ENCODE measurements around the gene LILRB1. TPM values are rescaled to one million over a fixed set of nuclear protein-coding genes. Genes with fewer than 3 reads are reported as not detected.

LILRB1 gene
- total RNA-seq: not detected in 2 replicates

DNA sequence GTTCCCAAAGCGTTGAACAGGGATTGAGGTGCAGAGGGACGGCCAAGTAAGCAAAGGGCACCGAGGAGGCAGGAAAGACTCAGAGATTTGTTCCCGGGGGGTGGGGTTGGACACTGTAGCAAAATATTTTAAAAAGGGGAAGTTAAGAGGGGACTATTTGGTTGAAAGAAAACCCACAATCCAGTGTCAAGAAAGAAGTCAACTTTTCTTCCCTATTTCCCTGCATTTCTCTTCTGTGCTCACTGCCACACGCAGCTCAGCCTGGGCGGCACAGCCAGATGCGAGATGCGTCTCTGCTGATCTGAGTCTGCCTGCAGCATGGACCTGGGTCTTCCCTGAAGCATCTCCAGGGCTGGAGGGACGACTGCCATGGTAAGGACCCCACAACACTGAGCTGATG lies at the start of gene LILRB1:
Gene LILRB1, plus strand, starts transcription at position 223 of the 400 bp plus-strand sequence. CDS start 590 bp downstream, outside the sequence.

DNA sequence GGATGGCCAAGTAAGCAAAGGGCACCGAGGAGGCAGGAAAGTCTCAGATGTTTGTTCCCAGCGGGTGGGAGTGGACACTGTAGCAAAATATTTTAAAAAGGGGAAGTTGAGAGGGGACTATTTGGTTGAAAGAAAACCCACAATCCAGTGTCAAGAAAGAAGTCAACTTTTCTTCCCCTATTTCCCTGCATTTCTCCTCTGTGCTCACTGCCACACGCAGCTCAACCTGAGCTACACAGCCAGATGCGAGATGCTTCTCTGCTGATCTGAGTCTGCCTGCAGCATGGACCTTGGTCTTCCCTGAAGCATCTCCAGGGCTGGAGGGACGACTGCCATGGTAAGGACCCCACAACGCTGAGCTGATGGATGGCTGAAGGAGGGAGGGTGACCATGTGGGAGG lies 36.8 kb upstream of the LILRB1 start, which contains the start of gene LILRA1:
Gene LILRA1, plus strand, starts transcription at position 188 of the 400 bp plus-strand sequence. CDS start 613 bp downstream, outside the sequence.

DNA sequence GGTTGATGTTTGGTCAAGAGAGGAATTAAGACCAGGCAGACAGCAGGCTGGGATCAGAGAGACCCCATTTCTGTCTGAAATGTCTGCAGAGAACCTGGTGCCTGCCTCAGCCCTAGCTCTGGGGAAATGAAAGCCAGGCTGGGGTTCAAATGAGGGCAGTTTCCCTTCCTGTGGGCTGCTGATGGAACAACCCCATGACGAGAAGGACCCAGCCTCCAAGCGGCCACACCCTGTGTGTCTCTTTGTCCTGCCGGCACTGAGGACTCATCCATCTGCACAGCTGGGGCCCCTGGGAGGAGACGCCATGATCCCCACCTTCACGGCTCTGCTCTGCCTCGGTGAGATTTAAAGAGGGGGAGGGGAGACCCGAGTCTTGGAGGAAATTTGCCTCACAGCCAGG lies 32.4 kb downstream of the LILRB1 start, which contains the start of gene LILRB4:
Gene LILRB4, plus strand, starts transcription at position 256 of the 400 bp plus-strand sequence. Its CDS starts 49 bp downstream, at position 305.

Other genes starting within 250 kb of the LILRB1 start
- gene TTYH1, start 215.0 kb upstream of the LILRB1 start, total RNA-seq: not detected in 2 replicates
- 30.4 and 42.3 TPM in 2 replicates for gene LENG8, start 181.3 kb upstream of the LILRB1 start, total RNA-seq
- gene LENG9, start 166.7 kb upstream of the LILRB1 start, total RNA-seq: 7.3 and 10.2 TPM in 2 replicates
- gene CDC42EP5, start 157.2 kb upstream of the LILRB1 start, total RNA-seq: 12.4 and 16.1 TPM in 2 replicates
- not detected in 2 replicates for gene LAIR2, start 127.7 kb upstream of the LILRB1 start, total RNA-seq
- not detected in 2 replicates for gene LILRA2, start 56.7 kb upstream of the LILRB1 start, total RNA-seq
- not detected in 2 replicates for gene LILRA1, start 36.9 kb upstream of the LILRB1 start, total RNA-seq
- not detected in 2 replicates for gene LILRB4, start 32.5 kb downstream of the LILRB1 start, total RNA-seq
- gene KIR3DL3, start 94.0 kb downstream of the LILRB1 start, total RNA-seq: not detected in 2 replicates
- gene KIR2DL3, start 108.0 kb downstream of the LILRB1 start, total RNA-seq: not detected in 2 replicates
- gene KIR2DL1, start 139.3 kb downstream of the LILRB1 start, total RNA-seq: not detected in 2 replicates
- gene KIR2DL4, start 173.1 kb downstream of the LILRB1 start, total RNA-seq: not detected in 2 replicates
- not detected in 2 replicates for gene KIR3DL1, start 186.0 kb downstream of the LILRB1 start, total RNA-seq
- not detected in 2 replicates for gene KIR2DS4, start 202.2 kb downstream of the LILRB1 start, total RNA-seq
- not detected in 2 replicates for gene KIR3DL2, start 220.0 kb downstream of the LILRB1 start, total RNA-seq
- not detected in 2 replicates for gene FCAR, start 243.8 kb downstream of the LILRB1 start, total RNA-seq